HG03045 (cell line): ENCODE data around the gene POLG.

Experiments
- ATAC-seq: cut with Tn5 transposase; IDR thresholded peaks from one replicate; pipeline ENCODE4 v1.9.1; 2021; ENCODE audit warnings: mild to moderate bottlenecking, moderate library complexity; ENCODE audit not compliant: unreplicated experiment

POLG gene

DNA sequence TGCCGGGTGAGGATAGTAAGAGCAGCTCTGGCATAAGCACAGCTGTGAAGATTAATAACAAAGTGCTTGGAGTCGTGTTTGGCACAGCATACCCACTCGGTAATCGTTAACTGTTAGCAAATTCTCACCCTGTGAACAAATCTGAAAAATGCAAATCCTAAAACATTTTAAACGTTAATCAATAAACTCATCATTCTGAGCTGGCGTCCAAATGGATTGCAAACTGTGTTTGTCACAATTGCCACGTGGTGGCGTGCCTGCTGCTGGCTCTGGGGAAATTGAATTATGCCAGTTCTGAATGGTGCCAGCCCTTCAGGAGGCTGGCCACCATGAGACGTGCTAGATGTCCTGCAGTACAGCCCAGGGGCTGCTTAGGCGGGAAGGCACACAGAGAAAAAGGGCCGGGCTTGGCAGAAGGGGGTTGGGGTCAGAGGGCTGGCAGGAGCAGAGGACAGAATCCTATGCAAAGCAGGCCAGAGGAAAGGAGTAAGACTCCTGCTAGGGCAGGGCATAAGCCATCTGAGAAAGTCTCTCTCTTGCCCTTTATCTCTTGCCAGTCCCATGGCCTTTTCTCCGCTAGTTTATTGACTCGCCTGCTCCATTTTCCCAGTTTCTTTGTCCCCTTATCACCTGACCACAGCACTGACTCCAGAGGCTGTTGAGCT, 22.1 kb upstream of the POLG start:
- no peak for ATAC-seq

DNA sequence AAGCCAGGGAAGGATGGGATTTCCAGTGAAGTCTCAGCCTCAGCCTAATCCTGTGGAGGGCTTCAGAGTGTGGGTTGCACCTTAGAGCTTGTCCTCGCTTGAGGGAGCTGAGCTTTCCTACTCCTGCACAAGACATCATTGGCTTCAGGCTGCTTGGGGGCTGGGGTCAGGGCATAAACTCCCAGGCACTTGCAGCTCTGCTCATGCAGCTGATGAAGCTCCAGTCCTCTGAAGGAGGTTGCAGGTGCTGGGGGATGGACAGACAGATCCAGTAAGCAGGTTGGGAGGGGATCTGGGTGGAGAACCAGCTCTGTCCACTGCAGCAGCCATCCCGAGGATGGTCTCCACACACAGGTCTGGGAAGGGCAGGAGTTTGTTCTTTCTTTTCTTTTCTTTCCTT, 19.4 kb upstream of the POLG start:
- ATAC-seq: no peak

DNA sequence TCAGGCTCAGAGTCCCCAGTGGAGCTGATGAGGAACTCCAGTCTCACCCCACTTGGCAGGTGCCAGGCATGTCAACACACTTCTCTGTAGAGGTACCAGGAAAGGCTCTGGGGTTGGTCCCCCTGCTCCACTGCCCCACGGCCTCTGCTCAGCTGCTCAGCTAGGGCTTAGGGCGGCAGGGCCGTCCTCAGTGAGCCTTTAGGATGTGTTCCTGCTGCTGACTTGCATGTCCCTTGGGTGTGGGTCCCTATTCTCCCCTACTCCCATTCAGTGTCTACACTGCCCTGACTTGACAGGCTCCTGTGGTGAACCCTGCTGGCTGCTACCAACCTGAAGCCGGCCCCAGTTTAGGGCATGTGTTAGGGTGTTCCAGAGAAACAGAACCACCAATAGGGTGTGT, 17.9 kb upstream of the POLG start:
- ATAC-seq: no peak

DNA sequence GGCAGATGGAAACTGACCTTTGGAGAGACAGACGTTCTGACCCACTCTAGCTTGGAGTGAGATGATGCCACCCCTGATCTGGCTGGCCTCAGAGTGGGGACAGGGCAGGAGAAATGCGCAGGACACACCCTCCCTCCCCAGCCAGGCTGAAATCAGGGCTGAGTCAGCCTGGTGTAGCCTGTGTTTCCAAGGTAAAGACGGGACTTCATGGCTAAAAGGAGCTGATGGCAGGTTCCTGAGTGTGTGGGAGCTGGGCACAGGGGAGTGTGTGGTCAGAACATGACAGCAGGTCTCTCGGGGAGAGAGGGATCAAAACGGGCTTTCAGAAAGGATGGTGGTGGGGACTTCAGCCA, 14.6 kb upstream of the POLG start:
- ATAC-seq: no peak

DNA sequence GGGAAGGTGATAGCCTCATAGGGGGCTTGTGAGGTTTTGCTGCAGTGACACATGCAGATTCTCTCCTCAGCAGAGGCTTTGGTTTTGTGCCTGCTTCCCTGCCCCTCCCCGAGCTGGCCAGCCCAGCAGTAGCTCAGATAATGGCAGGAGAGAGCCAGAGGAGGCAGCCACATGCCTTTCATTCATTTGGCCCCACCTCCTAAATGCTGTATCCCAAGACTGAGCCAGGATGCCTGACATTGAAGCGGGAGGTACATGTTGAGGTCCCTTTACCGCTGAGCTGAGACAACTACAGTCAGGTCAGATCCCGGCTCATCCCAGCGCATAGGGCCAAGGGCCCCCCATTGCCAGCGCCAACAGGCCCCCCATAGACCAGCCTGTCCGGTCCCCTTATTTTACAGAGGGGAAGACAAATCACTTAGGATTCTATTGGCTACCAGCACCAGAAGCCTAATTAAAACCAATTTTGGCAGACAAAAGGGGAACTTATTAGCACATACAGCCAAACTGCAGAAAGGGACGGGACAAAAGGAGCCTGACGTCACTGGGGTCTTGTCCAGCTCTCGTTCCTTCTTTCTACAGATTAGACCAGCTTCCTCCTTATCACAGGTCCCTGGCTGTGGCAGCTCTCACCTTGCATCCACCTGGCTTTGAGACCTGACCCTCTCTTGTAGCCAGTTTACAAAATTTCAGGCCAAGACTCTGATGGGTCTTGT, 12.1 kb upstream of the POLG start:
- no peak for ATAC-seq

DNA sequence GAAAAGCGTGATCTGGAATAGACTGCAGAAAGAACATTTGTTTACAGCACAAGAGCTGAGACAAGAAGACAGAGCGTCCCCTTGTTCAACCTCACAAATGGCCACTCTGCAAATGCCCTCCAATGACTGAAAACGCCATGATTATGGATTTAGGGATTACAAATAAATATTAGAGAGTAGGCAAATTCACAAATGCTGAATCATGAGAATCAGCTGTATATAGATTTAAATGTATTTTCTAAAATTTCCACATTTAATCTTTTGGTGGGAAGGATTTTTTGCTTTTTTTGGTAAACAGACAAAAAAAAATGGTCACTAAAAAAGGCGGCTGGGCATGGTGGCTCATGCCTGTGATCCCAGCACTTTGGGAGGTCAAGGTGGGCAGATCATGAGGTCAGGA, 10.6 kb upstream of the POLG start:
- no peak for ATAC-seq

DNA sequence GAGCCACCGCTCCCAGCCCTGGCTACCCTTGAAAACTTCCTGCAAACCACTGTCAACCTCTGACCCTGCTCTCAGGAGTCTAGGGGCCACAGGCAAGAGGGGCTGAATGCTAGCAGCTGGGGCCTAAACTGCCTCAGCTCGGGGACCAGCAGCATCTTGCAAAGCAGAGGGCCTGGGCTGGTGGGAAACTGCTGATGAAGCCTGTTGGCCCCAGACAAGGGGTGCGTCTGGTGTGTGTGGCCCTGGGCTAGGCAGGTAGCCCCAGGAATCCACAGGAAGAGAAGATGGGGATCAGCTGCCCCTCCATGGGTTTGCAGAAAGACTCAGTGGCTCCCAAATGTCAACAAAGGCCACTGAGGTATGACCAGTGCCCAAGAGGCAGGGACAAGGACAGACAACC, 8.2 kb upstream of the POLG start:
- ATAC-seq: no peak

DNA sequence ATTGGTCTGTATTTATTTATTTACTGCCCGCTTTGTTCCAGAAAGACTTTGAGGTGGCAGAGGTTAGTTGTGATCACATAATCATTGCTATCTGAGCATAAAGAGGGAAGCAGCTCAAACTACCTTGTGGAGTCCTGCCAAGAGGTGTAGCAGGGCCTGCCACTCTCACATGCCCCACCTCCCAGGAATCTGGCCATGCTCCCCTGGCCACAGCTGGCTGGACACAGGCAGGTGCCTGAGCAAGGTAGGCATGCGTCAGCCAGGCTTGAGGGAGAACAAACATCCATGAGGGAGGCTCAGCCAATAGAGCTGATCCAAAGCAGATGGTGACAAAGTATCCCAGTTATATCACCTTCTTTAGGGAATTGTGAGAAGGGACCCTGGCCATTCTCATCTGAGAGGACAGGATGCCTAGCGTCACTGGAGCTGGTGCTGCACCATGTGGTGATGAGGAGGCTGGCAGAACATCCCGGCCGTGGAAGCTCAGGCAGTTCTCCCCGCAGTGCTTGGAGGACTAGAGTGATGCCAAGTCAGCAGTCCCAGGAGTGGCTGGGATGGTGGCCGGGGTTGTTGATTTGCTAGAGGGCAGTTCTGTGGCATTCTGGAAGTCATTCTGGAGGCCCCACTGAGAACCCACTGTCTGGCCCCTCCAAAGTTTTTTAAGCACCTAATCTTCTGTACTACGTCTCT, 6.8 kb upstream of the POLG start:
- no peak for ATAC-seq

DNA sequence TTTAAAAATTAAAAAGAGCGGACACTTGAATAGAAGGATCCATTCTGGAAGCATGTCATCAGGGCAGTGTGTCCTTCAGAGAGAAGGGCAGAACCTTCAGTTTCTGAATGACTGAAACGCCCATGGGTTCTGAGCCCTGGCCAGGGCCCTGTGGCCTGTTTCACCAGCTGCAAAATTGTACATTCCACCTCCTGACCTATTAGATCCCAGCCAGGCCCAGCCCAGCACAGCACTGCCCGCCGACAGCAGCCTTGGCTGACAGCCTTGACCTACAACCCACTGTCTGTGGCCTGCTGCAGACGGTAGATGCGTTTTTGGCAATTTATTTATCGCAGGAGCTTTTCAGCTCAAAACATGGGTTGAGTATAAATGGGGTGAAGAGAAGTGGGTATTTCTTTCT, 5.9 kb upstream of the POLG start:
- ATAC-seq: no peak

DNA sequence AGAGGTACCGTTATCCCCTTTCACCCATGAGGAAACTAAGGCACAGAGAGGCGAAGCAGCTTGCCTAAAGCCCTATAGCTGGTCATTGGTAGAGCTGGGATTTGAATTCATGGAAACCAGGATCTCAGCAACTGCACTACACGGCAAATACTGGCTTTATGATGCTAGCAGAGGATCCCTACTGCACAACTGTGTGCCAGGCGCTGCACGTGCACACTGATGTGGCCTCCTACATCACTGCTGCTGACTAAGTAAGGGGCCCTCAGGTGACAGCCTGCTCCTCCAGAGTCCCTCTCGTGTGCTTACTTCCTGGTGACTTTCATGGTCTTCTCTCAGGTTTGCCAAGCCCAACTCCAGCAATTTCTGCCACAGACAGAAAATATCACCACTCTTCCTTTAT, 3.4 kb upstream of the POLG start:
- no peak for ATAC-seq

DNA sequence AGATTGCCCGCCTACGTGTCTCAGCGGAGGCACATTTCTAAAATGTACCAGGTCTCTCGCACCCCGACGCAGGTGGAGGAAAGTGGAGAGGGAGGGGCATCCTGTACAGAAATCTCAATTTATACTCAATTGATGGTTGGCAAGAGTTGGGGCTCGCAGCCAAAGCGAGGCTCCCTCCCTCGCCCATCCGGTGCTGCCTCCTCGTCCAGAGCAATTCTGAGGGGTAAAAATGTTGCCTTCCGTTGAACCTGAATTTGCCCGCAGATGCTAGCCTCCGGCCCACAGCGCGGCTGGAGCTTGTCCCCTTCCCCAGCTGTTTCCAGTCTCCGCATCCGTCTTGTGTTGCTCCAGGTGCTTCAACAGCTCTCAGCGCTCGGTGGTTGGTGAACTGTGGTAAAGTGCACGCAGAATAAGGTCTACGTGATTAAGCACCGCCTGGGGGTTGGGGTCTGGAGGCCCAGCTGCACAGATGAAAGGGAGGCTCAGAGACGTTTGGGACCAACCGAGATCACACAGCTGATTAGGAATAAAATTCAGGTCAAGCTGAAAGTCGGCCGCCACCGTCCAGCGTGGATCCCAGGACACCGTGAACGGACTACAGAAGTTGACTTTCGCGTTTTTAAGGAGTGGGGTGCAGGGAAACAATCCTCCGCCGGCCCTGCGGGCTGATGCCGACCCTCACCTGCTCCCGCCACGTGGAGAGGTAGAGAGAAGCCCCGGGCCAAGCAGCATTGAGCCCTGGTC, 846 bp upstream of the POLG start:
- ATAC-seq: no peak

DNA sequence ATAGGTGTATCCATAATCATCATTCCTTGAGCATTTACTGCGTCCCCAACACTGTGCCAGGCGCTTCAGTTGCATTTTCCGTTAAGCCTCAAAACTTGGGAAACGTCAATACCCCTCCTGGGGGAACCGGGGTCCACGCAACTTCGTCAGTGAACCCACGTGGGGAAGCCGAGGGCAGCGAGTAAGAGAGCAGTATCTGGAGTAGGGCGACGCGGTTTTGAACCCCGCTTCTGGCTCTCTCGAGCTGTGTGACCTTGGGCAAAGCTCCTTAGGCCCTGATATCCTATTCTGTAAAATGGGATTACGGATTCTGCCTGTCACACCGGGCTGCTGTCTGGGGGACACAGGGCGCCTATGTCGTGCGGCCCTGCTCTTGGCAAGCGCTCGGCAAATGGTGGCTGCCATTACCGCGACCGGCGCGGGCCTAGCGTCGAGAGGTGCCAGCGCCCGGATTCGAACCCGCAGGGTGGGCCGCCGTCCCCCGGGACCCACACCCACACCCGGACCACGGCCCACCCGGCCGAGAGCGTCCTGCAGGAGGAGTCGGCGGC, 590 bp downstream of the POLG start:
- no peak for ATAC-seq

DNA sequence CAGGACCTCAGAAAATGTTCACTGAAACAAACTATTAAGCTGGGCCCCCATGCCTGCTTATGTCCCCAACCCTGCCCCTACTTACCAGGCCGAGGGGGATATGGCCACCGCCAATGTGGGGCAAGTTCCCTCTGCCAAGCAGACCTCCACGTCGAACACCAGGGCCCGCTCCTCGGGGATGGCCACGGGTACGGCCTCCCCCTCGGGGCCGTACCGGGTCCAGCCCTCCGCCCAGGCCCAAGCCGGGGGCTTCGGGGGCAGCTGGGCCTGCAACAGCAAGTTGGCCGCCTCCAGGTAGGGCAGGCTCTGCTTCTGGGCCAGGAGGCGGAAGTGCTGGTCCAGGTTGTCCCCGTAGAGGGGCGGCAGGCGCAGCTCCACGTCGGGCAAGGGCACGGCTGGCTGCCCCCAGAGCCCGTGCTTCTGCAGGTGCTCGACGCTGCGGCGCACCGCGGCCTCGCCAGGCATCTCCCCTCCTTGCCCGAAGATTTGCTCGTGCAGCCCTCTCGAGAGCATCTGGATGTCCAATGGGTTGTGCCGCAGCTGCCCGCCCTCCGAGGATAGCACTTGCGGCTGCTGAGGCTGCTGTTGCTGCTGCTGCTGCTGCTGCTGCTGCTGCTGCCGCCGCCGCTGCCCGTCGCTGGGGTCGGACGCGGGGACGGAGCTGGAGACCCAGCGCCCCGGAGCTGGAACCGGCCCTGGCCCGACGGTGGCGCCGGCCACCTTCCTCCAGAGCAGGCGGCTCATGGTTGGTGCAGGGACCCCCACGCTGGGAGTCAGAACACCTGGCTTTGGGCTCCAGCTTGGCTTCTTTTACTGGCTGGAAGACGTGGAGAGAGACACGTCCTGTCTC, 1.4 kb downstream of the POLG start:
- ATAC-seq: no peak

DNA sequence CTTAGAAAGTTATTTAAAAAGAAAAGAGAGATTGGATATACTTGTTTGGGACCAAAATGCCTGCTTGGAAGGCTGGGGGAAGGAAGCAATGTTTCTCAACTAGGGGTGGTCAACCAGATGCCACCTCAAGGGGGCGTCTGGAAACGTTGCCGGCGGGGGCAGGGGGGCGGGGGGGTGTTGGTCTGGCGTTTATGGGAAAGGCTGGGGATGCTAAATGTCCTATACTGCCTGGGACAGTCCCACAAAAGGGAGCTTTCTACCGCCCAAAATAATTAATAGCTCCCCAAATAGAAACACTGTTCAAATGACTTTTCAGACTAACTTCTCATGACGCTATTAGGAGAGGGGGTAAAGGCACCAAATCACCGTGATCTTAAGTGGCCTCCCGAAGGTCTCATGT, 2.2 kb downstream of the POLG start:
- ATAC-seq: no peak

DNA sequence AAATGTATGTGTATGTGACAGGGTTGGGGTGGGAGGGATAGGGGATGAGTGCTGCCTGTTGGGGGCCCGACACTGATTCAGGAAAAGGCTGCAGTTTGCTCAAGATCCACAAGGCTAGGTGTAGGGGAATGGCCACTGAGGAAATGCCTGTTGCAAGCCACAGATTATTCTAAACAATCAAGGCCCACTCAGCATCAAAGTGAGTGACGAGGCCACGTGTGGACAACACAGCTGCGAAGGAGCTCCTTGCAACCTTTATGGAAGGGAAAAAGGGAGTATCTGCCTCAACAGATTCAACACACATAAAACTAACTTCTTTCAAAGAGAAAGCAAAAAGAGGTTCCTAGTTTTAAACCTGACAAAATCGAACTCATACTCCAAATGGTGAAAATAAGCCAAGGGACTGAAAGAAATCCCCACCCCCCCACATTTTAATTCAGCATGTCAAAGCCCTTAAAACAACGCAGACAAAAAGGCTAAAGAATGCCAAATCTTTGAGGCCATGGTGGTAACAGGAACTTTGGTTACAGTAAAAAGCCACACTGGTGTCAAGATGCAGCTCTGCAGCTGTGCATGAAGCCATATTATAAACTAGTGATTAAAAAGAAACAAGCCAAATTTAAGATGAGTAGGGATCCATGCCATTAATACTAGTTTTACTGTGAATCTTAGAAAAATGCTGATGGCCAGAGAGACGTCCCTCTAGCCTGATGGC, 3.6 kb downstream of the POLG start:
- ATAC-seq: no peak

DNA sequence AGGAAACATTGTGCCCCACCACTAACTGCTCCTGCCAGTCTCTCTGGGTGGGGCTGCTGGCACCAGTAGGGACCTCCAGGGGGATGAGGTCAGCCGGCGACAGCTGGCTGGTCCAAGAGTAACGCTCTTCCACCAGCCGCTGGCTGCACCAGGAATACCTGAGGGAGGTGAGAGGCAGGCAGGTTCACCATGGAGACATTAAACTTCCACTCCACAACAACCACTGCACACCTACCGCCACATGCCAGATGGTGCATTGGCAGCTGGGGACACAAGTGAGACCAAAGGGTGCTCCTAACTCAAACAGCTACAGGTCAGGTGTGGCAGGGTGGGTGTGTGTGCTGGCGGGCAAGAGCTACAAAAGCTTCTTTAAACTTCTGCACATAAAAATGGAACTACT, 4.5 kb downstream of the POLG start:
- no peak for ATAC-seq

DNA sequence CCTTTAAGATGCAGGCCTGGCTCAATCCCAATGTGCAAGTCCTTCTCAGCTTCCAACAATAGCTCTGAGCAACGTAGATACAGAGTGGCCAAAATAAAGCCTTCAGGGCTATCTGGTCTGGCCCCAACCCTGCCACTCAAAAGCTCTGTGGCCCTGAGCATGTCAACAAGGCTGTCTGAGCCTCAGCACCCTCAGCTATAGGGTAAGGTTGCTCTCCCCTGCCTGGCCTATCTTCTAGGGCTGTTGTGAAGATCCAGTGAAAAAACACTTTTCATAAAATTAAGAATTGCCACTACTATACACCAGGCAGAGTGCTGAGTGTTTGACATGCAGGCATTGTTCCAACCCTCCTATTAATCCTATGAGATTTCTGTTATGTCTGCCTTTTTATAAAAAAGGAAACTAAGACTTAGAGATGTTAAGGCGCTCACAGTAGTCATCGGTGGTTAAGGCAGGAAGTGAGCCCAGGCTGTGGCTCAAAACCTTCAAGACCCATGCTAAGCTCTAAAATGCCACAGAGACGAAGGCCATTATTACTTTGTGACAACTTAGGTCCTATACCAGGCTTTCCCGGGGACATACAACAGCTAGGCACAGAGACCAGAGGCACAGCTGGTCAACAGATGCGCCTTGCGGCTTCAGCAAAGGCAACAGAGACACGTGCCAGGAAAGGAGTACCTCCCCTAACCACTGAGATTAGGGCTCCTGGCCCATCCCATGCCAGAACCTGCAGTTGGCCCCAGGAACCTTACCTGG, 5.1 kb downstream of the POLG start:
- ATAC-seq: no peak

DNA sequence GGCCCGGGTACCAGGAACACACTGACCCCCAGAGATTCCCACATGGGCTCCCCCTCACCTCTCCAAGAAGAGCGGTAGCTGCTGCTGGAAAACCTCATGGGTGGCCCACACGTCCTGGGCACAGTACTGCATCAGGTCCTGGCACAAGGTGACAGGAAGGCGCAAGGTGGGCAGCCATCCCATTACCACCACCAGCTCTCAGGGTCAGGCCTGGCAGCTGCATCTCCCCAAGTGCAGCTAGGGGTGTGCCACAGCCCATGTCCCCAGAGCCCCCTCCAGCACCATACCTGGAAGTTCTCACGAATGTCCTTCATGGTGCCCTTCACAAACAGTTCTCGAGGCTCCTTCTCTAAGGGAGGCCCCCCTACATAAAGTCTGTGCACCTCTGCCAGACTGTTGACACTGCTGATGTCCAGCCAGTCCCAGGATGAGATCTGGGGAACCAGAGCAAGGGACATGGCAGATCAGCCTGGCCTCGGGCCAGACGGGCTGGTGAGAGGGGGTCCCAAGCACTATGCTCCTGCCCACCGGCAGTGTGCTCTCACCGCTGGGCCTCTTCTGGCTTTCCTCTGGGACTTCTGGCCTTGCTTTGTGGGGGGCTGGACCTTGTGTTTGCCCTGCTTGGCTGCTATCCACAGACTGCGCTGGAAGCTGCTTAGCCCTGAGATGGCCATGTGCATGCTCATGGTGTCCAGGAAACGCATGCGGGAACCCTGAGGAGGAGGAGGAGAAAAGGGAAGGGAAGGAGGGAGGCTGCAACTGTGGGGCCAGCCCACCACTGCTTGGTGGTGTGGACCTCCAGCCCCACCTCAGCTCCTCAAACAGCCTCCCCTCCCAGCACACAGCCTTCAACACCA, 6.0 kb downstream of the POLG start:
- no peak for ATAC-seq
